CD4-positive, alpha-beta T cell (primary cell): ENCODE data around the gene NDUFS7. TPM values are rescaled to one million over a fixed set of nuclear protein-coding genes. Genes with fewer than 3 reads are reported as not detected.
A peak's percentile ranks its signal among the peaks of the same experiment; 100 is the strongest.

ENCODE experiments used
- ATAC-seq: fragments of 200-7000 bp; cut with Tn5 transposase; one replicate; pipeline ENCODE4 v1.10.0; 2022; ENCODE audit warnings: mild to moderate bottlenecking; ENCODE audit not compliant: poor library complexity
- CTCF ChIA-PET: fragments of 350-600 bp; sonication (Branson Sonifier 250); formaldehyde crosslinking; loops from one replicate; lab custom pipeline; 2021; ENCODE audit warnings: antibody characterized with exemption, inconsistent platforms; lab: Charles Lee
- POLR2A ChIA-PET: fragments of 350-600 bp; sonication (Branson Sonifier 250); formaldehyde crosslinking; loops from one replicate; lab custom pipeline; 2021; ENCODE audit warnings: antibody characterized with exemption, inconsistent platforms; lab: Charles Lee
- DNase-seq, 14 experiments: peaks; one replicate each; pipeline ENCODE4 v3.0.0-alpha.2; 2013 to 2020; ENCODE audit warnings: mixed read lengths in 2 of 14
- H3K27ac ChIP-seq, 2 donors: one replicate each; pipeline versions ENCODE4 v1.5.1 to v1.7.0; 2013; ENCODE audit warnings: low read length in 2 of 2, low read depth in 1 of 2, mild to moderate bottlenecking in 1 of 2
- H3K27me3 ChIP-seq, 2 experiments: 1 replicate in 1 of 2; 2 replicates in 1 of 2; pipeline versions ENCODE4 v1.6.1 to v1.7.0; 2013; ENCODE audit warnings: low read length in 2 of 2, control low read depth in 1 of 2, mild to moderate bottlenecking in 1 of 2, moderate library complexity in 1 of 2; ENCODE audit not compliant: insufficient read depth in 2 of 2, control insufficient read depth in 1 of 2
- H3K36me3 ChIP-seq: one replicate; pipeline ENCODE4 v1.6.1; 2013; ENCODE audit warnings: low read length, control low read depth; ENCODE audit not compliant: insufficient read depth
- H3K4me1 ChIP-seq: one replicate; pipeline ENCODE4 v1.6.1; 2013; ENCODE audit warnings: low read length, control low read depth; ENCODE audit not compliant: insufficient read depth
- H3K4me3 ChIP-seq: one replicate; pipeline ENCODE4 v1.5.1; 2013; ENCODE audit warnings: mild to moderate bottlenecking, low read length, moderate library complexity
- H3K9me3 ChIP-seq, 2 experiments: 1 replicate in 1 of 2; 2 replicates in 1 of 2; pipeline versions ENCODE4 v1.6.1 to v1.7.0; 2013; ENCODE audit warnings: low read length in 2 of 2, mild to moderate bottlenecking in 2 of 2, control low read depth in 1 of 2, moderate library complexity in 1 of 2; ENCODE audit not compliant: control insufficient read depth in 1 of 2, insufficient read depth in 1 of 2
- H3K27ac Mint-ChIP-seq: one replicate; pipeline ENCODE4 v1.8.0; 2020; ENCODE audit warnings: mixed read lengths
- H3K27me3 Mint-ChIP-seq: one replicate; pipeline ENCODE4 v1.8.0; 2021; ENCODE audit warnings: mixed read lengths
- H3K36me3 Mint-ChIP-seq: one replicate; pipeline ENCODE4 v1.8.0; 2021; ENCODE audit warnings: low read depth, mixed read lengths
- H3K4me1 Mint-ChIP-seq: one replicate; pipeline ENCODE4 v1.8.0; 2021; ENCODE audit warnings: low read depth, mixed read lengths
- H3K4me3 Mint-ChIP-seq: one replicate; pipeline ENCODE4 v1.8.0; 2020; ENCODE audit warnings: mild to moderate bottlenecking, mixed read lengths
- H3K9me3 Mint-ChIP-seq: one replicate; pipeline ENCODE4 v1.8.0; 2020; ENCODE audit warnings: mixed read lengths
- intact Hi-C, 2 experiments: fragments of 100-400 bp; cut with DNase I in 1 of 2; cut with micrococcal nuclease in 1 of 2; formaldehyde crosslinking; loops; one replicate each; pipeline versions ENCODE4 v1.15.1 to v1.9.0; 2023 to 2025; cut with DNase I, micrococcal nuclease
- total RNA-seq, 174 experiments: library from RNA in 2 of 174; stranded (reverse) in 2 of 174; gene quantifications; one replicate each; pipeline ENCODE4 v1.2.3 and lab custom pipeline; 2021 to 2026
- TF ChIP-seq, protein P1 (sequence below): fragments of 200-600 bp; IDR thresholded peaks from one replicate; pipeline ENCODE4 v1.8.0; 2022; ENCODE audit warnings: antibody characterized with exemption, mild to moderate bottlenecking

Gene NDUFS7
- total RNA-seq, 2 experiments from 2014 or later = 40.0 to 42.6 TPM

DNA sequence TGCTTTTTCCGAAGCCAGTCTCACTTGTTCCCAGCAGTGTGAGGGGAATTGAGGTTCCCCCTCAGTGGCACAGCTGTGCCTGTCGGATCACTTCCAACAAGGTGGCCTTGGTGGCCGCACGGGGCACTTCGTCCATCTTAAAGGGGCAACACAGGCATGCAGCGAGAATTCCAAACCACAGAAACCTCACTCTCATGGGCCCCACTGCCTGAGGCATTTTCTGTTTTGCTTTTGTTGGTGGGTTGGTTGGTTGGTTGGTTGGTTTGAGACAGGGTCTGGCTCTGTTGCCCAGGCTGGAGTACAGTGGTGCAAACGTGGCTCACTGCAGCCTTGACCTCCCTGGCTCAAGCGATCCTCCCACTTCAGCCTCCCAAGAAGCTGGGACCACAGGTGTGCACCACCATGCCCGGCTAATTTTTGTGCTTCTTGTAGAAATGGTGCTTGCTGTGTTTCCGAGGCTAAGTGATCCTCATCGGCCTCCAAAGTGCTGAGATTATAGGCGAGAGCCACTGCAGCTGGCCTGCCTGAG is 3.7 kb upstream of the NDUFS7 start:
- no peak overlapping the region for H3K27ac Mint-ChIP-seq
- ATAC-seq = no peak
- no peaks in the 10 kb centered on the region for H3K9me3 Mint-ChIP-seq
- peaks cover 19% of the 10 kb centered on the region for H3K4me1 Mint-ChIP-seq
- peaks cover 11% of the 10 kb centered on the region for H3K27me3 Mint-ChIP-seq
- POLR2A ChIA-PET = no interaction called here
- no peak overlapping the region for H3K4me3 Mint-ChIP-seq
- no peaks in the 10 kb centered on the region for H3K9me3 ChIP-seq
- TF ChIP-seq, protein P1, sequence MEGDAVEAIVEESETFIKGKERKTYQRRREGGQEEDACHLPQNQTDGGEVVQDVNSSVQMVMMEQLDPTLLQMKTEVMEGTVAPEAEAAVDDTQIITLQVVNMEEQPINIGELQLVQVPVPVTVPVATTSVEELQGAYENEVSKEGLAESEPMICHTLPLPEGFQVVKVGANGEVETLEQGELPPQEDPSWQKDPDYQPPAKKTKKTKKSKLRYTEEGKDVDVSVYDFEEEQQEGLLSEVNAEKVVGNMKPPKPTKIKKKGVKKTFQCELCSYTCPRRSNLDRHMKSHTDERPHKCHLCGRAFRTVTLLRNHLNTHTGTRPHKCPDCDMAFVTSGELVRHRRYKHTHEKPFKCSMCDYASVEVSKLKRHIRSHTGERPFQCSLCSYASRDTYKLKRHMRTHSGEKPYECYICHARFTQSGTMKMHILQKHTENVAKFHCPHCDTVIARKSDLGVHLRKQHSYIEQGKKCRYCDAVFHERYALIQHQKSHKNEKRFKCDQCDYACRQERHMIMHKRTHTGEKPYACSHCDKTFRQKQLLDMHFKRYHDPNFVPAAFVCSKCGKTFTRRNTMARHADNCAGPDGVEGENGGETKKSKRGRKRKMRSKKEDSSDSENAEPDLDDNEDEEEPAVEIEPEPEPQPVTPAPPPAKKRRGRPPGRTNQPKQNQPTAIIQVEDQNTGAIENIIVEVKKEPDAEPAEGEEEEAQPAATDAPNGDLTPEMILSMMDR = no peak
- intact Hi-C loops = no loop called here
- peaks cover 18% of the 10 kb centered on the region for H3K4me1 ChIP-seq
- H3K36me3 ChIP-seq = peaks cover 4% of the 10 kb centered on the region
- no peaks in the 10 kb centered on the region for H3K27me3 ChIP-seq
- peaks cover 18% of the 10 kb centered on the region for H3K36me3 Mint-ChIP-seq
- DNase-seq = no peak
- CTCF ChIA-PET = no interaction called here
- H3K27ac ChIP-seq = no peak overlapping the region
- H3K4me3 ChIP-seq = no peak overlapping the region

DNA sequence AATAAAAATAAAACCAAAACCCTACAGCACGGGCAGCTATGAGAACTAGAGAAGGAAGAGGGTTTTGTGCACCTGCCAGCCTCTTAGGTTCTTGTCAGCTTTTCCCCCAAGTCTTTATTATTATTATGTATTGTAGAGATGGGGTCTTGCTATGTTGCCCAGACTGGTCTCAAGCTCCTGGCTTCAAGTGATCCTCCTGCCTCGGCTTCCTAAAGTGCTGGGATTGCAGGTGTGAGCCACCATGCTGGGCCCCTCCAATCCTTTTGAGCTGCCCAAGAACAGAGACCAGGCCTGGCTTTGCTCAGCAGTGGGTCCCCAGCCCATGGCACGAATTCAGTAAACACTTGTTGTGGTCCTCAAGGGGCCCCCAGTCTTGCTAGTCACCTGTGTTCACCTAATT is 1.5 kb upstream of the NDUFS7 start:
- H3K36me3 ChIP-seq = peaks cover 13% of the 10 kb centered on the region
- no peak for ATAC-seq
- POLR2A ChIA-PET = interaction anchor here (0.8 kb wide), 1 partner anchor 102 kb away, joined by 3 read pairs; no protein-coding TSS in a partner anchor
- TF ChIP-seq, protein P1 = no peak
- H3K36me3 Mint-ChIP-seq = peaks cover 24% of the 10 kb centered on the region
- H3K4me1 ChIP-seq = peaks cover 34% of the 10 kb centered on the region
- peaks cover 11% of the 10 kb centered on the region for H3K27me3 Mint-ChIP-seq
- intact Hi-C loops = no loop called here
- DNase-seq = peak in 1 of 14 experiments; percentile 39
- no peak overlapping the region for H3K27ac ChIP-seq
- CTCF ChIA-PET = interaction anchor here (0.9 to 2.0 kb wide), 2 partner anchors 10 to 138 kb away, joined by 4 to 8 read pairs; no protein-coding TSS in a partner anchor
- no peaks in the 10 kb centered on the region for H3K9me3 Mint-ChIP-seq
- H3K4me3 Mint-ChIP-seq = no peak overlapping the region
- no peak overlapping the region for H3K4me3 ChIP-seq
- no peaks in the 10 kb centered on the region for H3K27me3 ChIP-seq
- H3K27ac Mint-ChIP-seq = peak overlapping the region; percentile 98
- H3K4me1 Mint-ChIP-seq = peaks cover 19% of the 10 kb centered on the region
- H3K9me3 ChIP-seq = no peaks in the 10 kb centered on the region

DNA sequence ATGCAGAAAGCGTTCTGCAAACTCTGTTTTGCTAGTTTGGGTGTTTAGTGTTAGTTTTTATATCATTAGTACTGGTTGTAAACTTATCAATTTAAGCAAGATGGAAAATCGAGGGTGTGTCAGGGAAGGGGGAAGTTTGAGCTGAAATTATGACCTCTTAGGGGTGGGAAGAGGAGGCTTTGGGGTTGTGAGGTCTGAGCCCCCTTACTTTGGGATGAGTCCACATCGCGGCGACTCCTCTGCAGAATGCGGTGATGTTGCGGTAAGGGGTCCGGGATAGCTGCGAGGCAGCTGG is 743 bp upstream of the NDUFS7 start:
- ChIA-PET POLR2A (interaction anchor here (0.5 to 1.2 kb wide), 15 partner anchors 15 to 473 kb away, joined by 3 to 17 read pairs (median 3); partner anchors contain the start of genes CIRBP and FAM174C), CTCF (interaction anchor here (0.7 to 2.0 kb wide), 3 partner anchors 103 to 455 kb away, joined by 3 to 8 read pairs (median 3); no protein-coding TSS in a partner anchor)
- Mint-ChIP-seq H3K4me1 (peaks cover 19% of the 10 kb centered on the region), H3K9me3 (no peaks in the 10 kb centered on the region), H3K27ac (peak overlapping the region; percentile 98), H3K36me3 (peaks cover 26% of the 10 kb centered on the region), H3K4me3 (peak overlapping the region; percentile 97), H3K27me3 (peaks cover 11% of the 10 kb centered on the region)
- TF ChIP-seq, protein P1 = no peak
- peak overlapping the region; percentile 92 for H3K4me3 ChIP-seq
- H3K27me3 ChIP-seq = no peaks in the 10 kb centered on the region
- H3K9me3 ChIP-seq = no peaks in the 10 kb centered on the region
- H3K4me1 ChIP-seq = peaks cover 34% of the 10 kb centered on the region
- ATAC-seq (no peak), DNase-seq (no peak)
- intact Hi-C loops = loop anchor here (1.0 kb wide), 4 partner anchors 23 to 96 kb away; partner anchors contain the start of genes C19orf25 (in 1 of the 2) and DAZAP1 (in 1 of the 2)
- peaks cover 11% of the 10 kb centered on the region for H3K36me3 ChIP-seq
- H3K27ac ChIP-seq = no peak overlapping the region
